OCI-LY7 (cell line): ENCODE results near the gene ZNF813. TPM values are rescaled to one million over a fixed set of nuclear protein-coding genes. Genes with fewer than 3 reads are reported as not detected.
A peak's percentile ranks its signal among the peaks of the same experiment; 100 is the strongest.
"Not testable (repeated sequence)": the region's sequence is repeated elsewhere in the genome, so short reads cannot be mapped to it uniquely, and the experiment has no call there.

Experiments used
- Bru-seq: library from RNA; stranded (reverse); fragments of 400-500 nt; gene quantifications from one replicate; lab custom pipeline; 2021; lab: Mats Ljungman, UMichigan
- BruChase-seq, 2 experiments: library from RNA; stranded (reverse); fragments of 400-500 nt; gene quantifications; one replicate each; lab custom pipeline; 2021; lab: Mats Ljungman, UMichigan
- BruUV-seq: library from RNA; stranded (reverse); fragments of 400-500 nt; replicated peaks from 2 replicates; lab custom pipeline; 2021; lab: Mats Ljungman, UMichigan
- CTCF ChIA-PET: fragments of 300-600 bp; sonication (Branson Sonifier 250); formaldehyde crosslinking; loops from one replicate; lab custom pipeline; 2022; ENCODE audit warnings: antibody characterized with exemption; ENCODE audit not compliant: unreplicated experiment; lab: Charles Lee
- POLR2A ChIA-PET: fragments of 300-600 bp; sonication (Branson Sonifier 250); formaldehyde crosslinking; loops from one replicate; lab custom pipeline; 2022; ENCODE audit warnings: antibody characterized with exemption; lab: Charles Lee
- DNase-seq: peaks from one replicate; pipeline ENCODE4 v3.0.0-alpha.2; 2015; ENCODE audit warnings: low spot score
- H2AFZ ChIP-seq: fragments of 200-600 bp; sonication (generic), shearing (Covaris generic); 2 replicates; pipeline ENCODE4 v1.6.1; 2014; ENCODE audit warnings: mild to moderate bottlenecking, antibody characterized with exemption, low read length, moderate library complexity
- H3K27ac ChIP-seq: fragments of 200-600 bp; sonication (generic); 2 replicates; pipeline ENCODE4 v1.5.1; 2014; ENCODE audit warnings: mixed run types, low read depth, mild to moderate bottlenecking, moderate library complexity, low read length, inconsistent platforms; ENCODE audit not compliant: poor library complexity, severe bottlenecking
- H3K36me3 ChIP-seq: fragments of 200-600 bp; sonication (generic); 2 replicates; pipeline ENCODE4 v1.6.1; 2014; ENCODE audit warnings: mild to moderate bottlenecking, antibody characterized with exemption, low read length, moderate library complexity, mixed read lengths; ENCODE audit not compliant: insufficient read depth
- H3K4me1 ChIP-seq: fragments of 200-600 bp; sonication (generic); 2 replicates; pipeline ENCODE4 v1.5.1; 2014; ENCODE audit warnings: mild to moderate bottlenecking, low read length; ENCODE audit not compliant: insufficient read depth, poor library complexity, severe bottlenecking
- H3K4me2 ChIP-seq: fragments of 200-600 bp; sonication (generic); 2 replicates; pipeline ENCODE4 v1.6.1; 2014; ENCODE audit warnings: mild to moderate bottlenecking, low read length
- H3K4me3 ChIP-seq: fragments of 200-600 bp; sonication (generic); 2 replicates; pipeline ENCODE4 v1.5.1; 2014; ENCODE audit warnings: mild to moderate bottlenecking, low read depth, low read length; ENCODE audit not compliant: poor library complexity, severe bottlenecking
- H3K79me2 ChIP-seq: fragments of 200-600 bp; sonication (generic); 2 replicates; pipeline ENCODE4 v1.6.1; 2016; ENCODE audit warnings: low read depth, mild to moderate bottlenecking, low read length, moderate library complexity, mixed read lengths; ENCODE audit not compliant: insufficient read depth
- H3K9me2 ChIP-seq: fragments of 200-600 bp; sonication (generic); 2 replicates; pipeline ENCODE4 v1.6.1; 2016; ENCODE audit warnings: mild to moderate bottlenecking, low read length, mixed read lengths; ENCODE audit not compliant: insufficient read depth
- H3K9me3 ChIP-seq: fragments of 200-600 bp; sonication (generic); 2 replicates; pipeline ENCODE4 v1.6.1; 2014; ENCODE audit warnings: mild to moderate bottlenecking, mixed run types, low read length, mixed read lengths
- H4K20me1 ChIP-seq: fragments of 200-600 bp; sonication (generic); 2 replicates; pipeline ENCODE4 v1.6.1; 2014; ENCODE audit warnings: mild to moderate bottlenecking, antibody characterized with exemption, low read length, moderate library complexity, mixed read lengths; ENCODE audit not compliant: insufficient read depth
- EZH2phosphoT487 ChIP-seq: fragments of 200-600 bp; sonication (generic); IDR thresholded peaks from 2 replicates; pipeline ENCODE4 v1.6.1; 2018; ENCODE audit warnings: low read depth, borderline replicate concordance, mild to moderate bottlenecking, mixed run types, antibody characterized with exemption, low read length, moderate library complexity, mixed read lengths
- intact Hi-C: fragments of 100-400 bp; cut with micrococcal nuclease; formaldehyde crosslinking; loops from one replicate; pipeline ENCODE4 v1.10.0; 2022; ENCODE audit not compliant: unreplicated experiment
- long read RNA-seq: library from polyadenylated mRNA; stranded (forward); transcript quantifications from one replicate; pipeline ENCODE4 v2.0.0, GENCODE V29; 2022
- total RNA-seq, 2 experiments: library from RNA; depleted of rRNA in 1 of 2; stranded (reverse); fragments of >200 nt in 1 of 2; shearing (Covaris generic) in 1 of 2; gene quantifications; 2 replicates each; pipeline ENCODE4 v1.2.3, GENCODE V29; 2014 to 2022
- TF ChIP-seq, protein P1 (sequence below): fragments of 200-600 bp; sonication (generic); conservative IDR thresholded peaks from 2 replicates; pipeline ENCODE4 v1.5.1; 2014; ENCODE audit warnings: mild to moderate bottlenecking, antibody characterized with exemption, low read length, moderate library complexity, mixed read lengths

ZNF813 gene
- total RNA-seq (2014; rRNA removed; shearing (Covaris generic)) (5.9 TPM in 2 replicates), total RNA-seq (2022) (6.6 and 6.7 TPM in 2 replicates), Bru-seq, nascent RNA (percentile 64 among the genes with signal in this experiment), BruChase-seq, experiment 1, labeled RNA remaining after a 6-hour chase (percentile 58 among the genes with signal in this experiment), BruChase-seq, experiment 2, labeled RNA remaining after a 2-hour chase (percentile 67 among the genes with signal in this experiment)
- long read RNA-seq, full-length matches to known transcripts: 4 of 5 reads
- long read RNA-seq, partial matches to known transcripts: 0 of 5 reads
- long read RNA-seq, other reads (novel, unspliced or antisense): 1 of 5 reads

DNA sequence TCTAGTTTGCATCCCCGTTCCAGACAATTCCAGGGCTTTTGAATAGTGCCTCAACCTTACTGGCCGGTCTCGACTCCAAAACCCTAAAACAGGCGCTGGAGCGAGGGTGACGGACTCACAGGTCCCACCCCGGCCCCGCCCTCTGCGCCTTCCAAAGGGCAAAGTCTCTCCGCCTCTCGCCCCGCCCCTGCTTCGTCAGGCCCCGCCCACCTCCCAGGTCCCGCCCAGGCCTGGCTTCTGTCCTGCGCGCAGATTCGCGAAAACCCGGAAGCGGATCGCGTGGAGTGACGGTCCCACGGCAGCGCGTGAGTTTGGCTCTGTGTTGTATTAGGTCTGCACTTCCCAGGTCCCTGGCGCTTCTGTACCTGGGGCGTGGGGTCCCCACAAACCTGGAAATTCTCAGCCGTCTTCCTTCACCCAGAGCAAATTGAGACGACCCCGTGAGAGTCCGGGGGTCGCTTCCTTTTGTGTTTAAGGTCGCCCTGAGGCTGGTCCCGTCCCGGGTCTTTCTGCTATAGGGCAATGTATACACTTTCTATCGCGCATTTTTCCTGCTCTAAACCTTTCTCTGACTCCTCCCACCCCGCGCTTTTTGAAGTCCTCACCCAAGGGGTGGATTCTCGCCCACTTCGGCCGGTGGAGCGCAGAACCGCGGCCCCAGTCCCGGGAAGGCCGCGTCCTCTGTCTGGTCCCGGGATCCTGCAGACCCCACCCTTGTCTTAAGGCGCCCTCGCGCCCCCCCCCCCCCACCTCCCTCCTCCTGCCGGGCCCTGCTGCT, at the start of gene ZNF813:
ZNF813 (plus strand) TSS at position 249 of the 778 bp plus-strand sequence. CDS start 16,090 bp downstream, outside the sequence.
- no peak for TF ChIP-seq EZH2phosphoT487
- TF ChIP-seq, protein P1, sequence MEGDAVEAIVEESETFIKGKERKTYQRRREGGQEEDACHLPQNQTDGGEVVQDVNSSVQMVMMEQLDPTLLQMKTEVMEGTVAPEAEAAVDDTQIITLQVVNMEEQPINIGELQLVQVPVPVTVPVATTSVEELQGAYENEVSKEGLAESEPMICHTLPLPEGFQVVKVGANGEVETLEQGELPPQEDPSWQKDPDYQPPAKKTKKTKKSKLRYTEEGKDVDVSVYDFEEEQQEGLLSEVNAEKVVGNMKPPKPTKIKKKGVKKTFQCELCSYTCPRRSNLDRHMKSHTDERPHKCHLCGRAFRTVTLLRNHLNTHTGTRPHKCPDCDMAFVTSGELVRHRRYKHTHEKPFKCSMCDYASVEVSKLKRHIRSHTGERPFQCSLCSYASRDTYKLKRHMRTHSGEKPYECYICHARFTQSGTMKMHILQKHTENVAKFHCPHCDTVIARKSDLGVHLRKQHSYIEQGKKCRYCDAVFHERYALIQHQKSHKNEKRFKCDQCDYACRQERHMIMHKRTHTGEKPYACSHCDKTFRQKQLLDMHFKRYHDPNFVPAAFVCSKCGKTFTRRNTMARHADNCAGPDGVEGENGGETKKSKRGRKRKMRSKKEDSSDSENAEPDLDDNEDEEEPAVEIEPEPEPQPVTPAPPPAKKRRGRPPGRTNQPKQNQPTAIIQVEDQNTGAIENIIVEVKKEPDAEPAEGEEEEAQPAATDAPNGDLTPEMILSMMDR: no peak
- CTCF ChIA-PET: no interaction called here
- BruUV-seq: no TSS peak
- no peaks in the 10 kb centered on the region for H3K4me1 ChIP-seq
- intact Hi-C loops: no loop called here
- no peaks in the 10 kb centered on the region for H3K9me2 ChIP-seq
- peak within 1 kb of the TSS; percentile 81 for H3K4me2 ChIP-seq
- no peaks in the 10 kb centered on the region for H4K20me1 ChIP-seq
- H3K27ac ChIP-seq: peak within 1 kb of the TSS; percentile 31
- POLR2A ChIA-PET: no interaction called here
- H2AFZ ChIP-seq: peak within 1 kb of the TSS; percentile 92
- DNase-seq: peak; percentile 88
- peak within 1 kb of the TSS; percentile 72 for H3K4me3 ChIP-seq
- H3K79me2 ChIP-seq: no peaks in the 10 kb centered on the region
- H3K36me3 ChIP-seq: peaks cover 14% of the 10 kb centered on the region
- no peaks in the 10 kb centered on the region for H3K9me3 ChIP-seq

DNA sequence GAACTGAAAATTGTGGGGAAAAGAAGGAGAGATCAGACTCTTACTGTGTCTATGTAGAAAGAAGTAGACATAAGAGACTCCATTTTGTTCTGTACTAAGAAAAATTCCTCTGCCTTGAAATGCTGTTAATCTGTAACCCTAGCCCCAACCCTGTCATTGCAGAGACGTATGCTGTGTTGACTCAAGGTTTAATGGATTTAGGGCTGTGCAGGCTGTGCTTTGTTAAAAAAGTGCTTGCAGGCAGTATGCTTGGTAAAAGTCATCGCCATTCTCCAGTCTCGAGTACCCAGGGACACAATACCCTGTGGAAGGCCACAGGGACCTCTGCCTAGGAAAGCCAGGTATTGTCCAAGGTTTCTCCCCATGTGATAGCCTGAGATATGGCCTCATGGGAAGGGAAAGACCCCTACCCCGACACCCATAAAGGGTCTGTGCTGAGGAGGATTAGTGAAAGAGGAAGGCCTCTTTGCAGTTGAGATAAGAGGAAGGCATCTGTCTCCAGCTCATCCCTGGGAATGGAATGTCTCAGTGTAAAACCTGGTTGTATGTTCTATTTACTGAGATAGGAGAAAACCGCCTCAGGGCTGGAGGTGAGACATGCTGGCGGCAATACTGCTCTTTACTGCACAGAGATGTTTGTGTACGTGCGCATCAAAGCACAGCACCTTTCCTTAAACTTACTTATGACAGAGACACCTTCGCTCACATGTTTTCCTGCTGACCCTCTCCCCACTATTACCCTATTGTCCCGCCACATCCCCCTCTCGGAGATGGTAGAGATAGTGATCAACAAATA, 46.8 kb upstream of the ZNF813 start:
- H3K27ac ChIP-seq, CTCF ChIA-PET, H3K36me3 ChIP-seq, H3K4me3 ChIP-seq, DNase-seq, H2AFZ ChIP-seq, H3K4me2 ChIP-seq, H3K9me2 ChIP-seq, H4K20me1 ChIP-seq, H3K4me1 ChIP-seq, H3K79me2 ChIP-seq, H3K9me3 ChIP-seq, intact Hi-C loops, POLR2A ChIA-PET, BruUV-seq: not testable (repeated sequence)

DNA sequence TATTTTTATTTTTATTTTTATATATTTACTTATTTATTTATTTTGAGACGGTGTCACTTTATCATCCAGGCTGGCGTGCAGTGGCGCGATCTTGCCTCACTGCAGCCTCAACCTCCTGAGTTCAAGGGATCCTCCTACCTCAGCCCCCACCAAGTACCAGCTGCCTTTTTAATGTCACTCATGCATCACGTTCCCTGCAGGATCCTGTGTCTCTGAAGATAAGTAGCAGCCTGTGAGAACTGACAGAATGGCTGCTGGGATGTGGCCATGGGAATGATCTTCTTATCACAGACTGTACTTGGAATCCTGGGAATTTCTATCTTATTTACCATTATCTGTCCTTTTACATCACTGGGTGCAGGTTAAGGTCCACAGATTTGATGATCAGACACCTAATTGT, 45.0 kb upstream of the ZNF813 start:
- TF ChIP-seq EZH2phosphoT487: no peak
- TF ChIP-seq, protein P1: no peak
- Histone ChIP-seq H3K9me2 (no peaks in the 10 kb centered on the region), H4K20me1 (no peaks in the 10 kb centered on the region), H3K4me3 (no peak overlapping the region), H3K4me2 (no peak overlapping the region), H3K79me2 (no peaks in the 10 kb centered on the region), H3K4me1 (no peaks in the 10 kb centered on the region), H3K9me3 (no peaks in the 10 kb centered on the region), H2AFZ (no peak overlapping the region), H3K27ac (no peak overlapping the region), H3K36me3 (no peaks in the 10 kb centered on the region)
- CTCF ChIA-PET: no interaction called here
- no TSS peak for BruUV-seq
- intact Hi-C loops: no loop called here
- POLR2A ChIA-PET: no interaction called here
- no peak for DNase-seq

DNA sequence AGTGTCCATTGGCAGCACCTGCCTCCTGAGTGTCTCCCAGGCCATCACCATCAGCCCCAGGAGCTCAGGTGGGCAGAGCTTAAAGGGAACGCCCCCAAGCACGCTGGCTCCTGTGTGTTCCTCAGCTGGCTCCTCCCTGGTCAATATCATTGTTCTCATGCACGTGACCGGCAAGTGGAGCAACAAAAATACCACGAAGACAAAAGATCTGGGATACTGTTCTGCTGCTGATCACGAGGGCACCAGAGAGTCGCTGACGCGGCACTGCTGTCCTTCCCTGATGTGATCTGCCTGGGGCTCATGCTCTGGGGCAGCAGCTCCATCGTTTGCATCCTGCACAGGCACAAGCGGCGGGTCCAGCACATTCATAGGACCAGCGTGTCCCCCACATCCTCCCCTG, 44.5 kb upstream of the ZNF813 start:
- H3K4me1 ChIP-seq, CTCF ChIA-PET, H2AFZ ChIP-seq, BruUV-seq, H3K4me3 ChIP-seq, POLR2A ChIA-PET, DNase-seq, H3K36me3 ChIP-seq, intact Hi-C loops, H3K9me2 ChIP-seq, H3K4me2 ChIP-seq, H3K79me2 ChIP-seq, H3K9me3 ChIP-seq, H3K27ac ChIP-seq, H4K20me1 ChIP-seq: not testable (repeated sequence)
